Measurements from ENCODE around the gene GRK4. TPM values are rescaled to one million over a fixed set of nuclear protein-coding genes. Genes with fewer than 3 reads are reported as not detected.

The GRK4 gene
- total and polyA plus RNA-seq, 2 of the 4 experiments (the other 2 are of a cell fraction): 1.6 to 2.2 TPM

- Histone ChIP-seq H4K8ac (ENCODE audit: low read depth in 2 of 2, low read length in 2 of 2) (no peak overlapping the region), H3K4me3 (ENCODE audit: insufficient read depth, low read depth, low read length) (no peak overlapping the region), H4K91ac (ENCODE audit: insufficient read depth, low read depth, low read length) (no peak overlapping the region), H3K4ac (ENCODE audit: low read depth, low read length) (no peak overlapping the region), H3K9me3 (ENCODE audit: control insufficient read depth, insufficient read depth, low read length) (no peaks in the 10 kb centered on the region), H3K56ac (ENCODE audit: extremely low read depth, insufficient read depth, low read length) (no peak overlapping the region), H4K5ac (ENCODE audit: low read depth, low read length) (no peak overlapping the region), H2BK15ac (ENCODE audit: low read depth, low read length) (no peak overlapping the region), H2BK20ac (ENCODE audit: low read depth, low read length) (no peak overlapping the region), H3K9ac (ENCODE audit: low read depth, low read length) (no peak overlapping the region), H2AK5ac (ENCODE audit: low read depth, low read length) (no peak overlapping the region), H3K27ac (ENCODE audit: insufficient read depth, low read length) (no peak overlapping the region), H3K9me1 (ENCODE audit: insufficient read depth, low read length) (peaks cover 6% of the 10 kb centered on the region; the same call in 1 of the 2 replicates), H3K79me1 (ENCODE audit: low read depth in 1 of 2, low read length in 2 of 2) (no peaks in the 10 kb centered on the region), H3K23ac (ENCODE audit: low read depth, low read length) (no peak overlapping the region), H3K36me3 (ENCODE audit: control insufficient read depth, insufficient read depth, low read length) (no peaks in the 10 kb centered on the region), H4K20me1 (ENCODE audit: insufficient read depth, low read length) (no peaks in the 10 kb centered on the region), H3K4me1 (ENCODE audit: control insufficient read depth, insufficient read depth, low read length) (peaks cover 4% of the 10 kb centered on the region), H3K4me2 (ENCODE audit: low read depth, low read length) (peak overlapping the region; percentile 34; the same call in 1 of the 2 replicates), H2AK9ac (replicated peaks; ENCODE audit: low read depth, low read length, poor library complexity) (no peak overlapping the region), H3K18ac (ENCODE audit: low read depth, low read length) (no peak overlapping the region), H3K27me3 (ENCODE audit: control insufficient read depth, insufficient read depth, low read length) (no peaks in the 10 kb centered on the region; the same call in 1 of the 2 replicates), H3K14ac (replicated peaks; ENCODE audit: low read depth, low read length) (no peak overlapping the region), H2BK120ac (ENCODE audit: low read depth, low read length) (no peak overlapping the region), H2BK5ac (ENCODE audit: low read depth, low read length, poor library complexity, severe bottlenecking) (no peak overlapping the region), H2AFZ (replicated peaks; ENCODE audit: low read length, poor library complexity) (no peak overlapping the region)
- dilution Hi-C loops (cut with HindIII; ENCODE audit: low sequenced_read_pairs, unreplicated experiment) (no loop called here), intact Hi-C loops (cut with micrococcal nuclease) (no loop called here), in situ Hi-C loops (cut with MboI; ENCODE audit: low sequenced_read_pairs) (no loop called here)
- ChIA-PET CTCF (no interaction called here), POLR2A (ENCODE audit: unreplicated experiment) (no interaction called here)
- DNase-seq: peak; percentile 78
- peak; percentile 89 for ATAC-seq (ENCODE audit: low read depth)
- WGBS, 2 experiments (ENCODE audit: extremely low coverage in 2 of 2, insufficient read length in 1 of 2): no CpG with 5 or more reads among the region's 5 CpGs
- BruUV-seq (replicated peaks): no TSS peak
- TF ChIP-seq RAD21 (IDR thresholded peaks at IDR 0.05; ENCODE audit: low read length) (no peak), FOS (IDR thresholded peaks at IDR 0.05; ENCODE audit: low read depth, low read length) (peak; percentile 29; the same call in 1 of the 2 replicates), CEBPB (IDR thresholded peaks at IDR 0.05; ENCODE audit: low read depth, low read length) (peak; percentile 86)
- TF ChIP-seq, protein P1, sequence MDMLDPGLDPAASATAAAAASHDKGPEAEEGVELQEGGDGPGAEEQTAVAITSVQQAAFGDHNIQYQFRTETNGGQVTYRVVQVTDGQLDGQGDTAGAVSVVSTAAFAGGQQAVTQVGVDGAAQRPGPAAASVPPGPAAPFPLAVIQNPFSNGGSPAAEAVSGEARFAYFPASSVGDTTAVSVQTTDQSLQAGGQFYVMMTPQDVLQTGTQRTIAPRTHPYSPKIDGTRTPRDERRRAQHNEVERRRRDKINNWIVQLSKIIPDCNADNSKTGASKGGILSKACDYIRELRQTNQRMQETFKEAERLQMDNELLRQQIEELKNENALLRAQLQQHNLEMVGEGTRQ (IDR thresholded peaks at IDR 0.05; ENCODE audit: low read depth, low read length): peak; percentile 18; the same call in 1 of the 2 replicates
Observed at GRCh38 chr4:3010998-3011397, 47.6 kb downstream of the GRK4 start.
